ENCODE data around the gene C11orf16.

DNA sequence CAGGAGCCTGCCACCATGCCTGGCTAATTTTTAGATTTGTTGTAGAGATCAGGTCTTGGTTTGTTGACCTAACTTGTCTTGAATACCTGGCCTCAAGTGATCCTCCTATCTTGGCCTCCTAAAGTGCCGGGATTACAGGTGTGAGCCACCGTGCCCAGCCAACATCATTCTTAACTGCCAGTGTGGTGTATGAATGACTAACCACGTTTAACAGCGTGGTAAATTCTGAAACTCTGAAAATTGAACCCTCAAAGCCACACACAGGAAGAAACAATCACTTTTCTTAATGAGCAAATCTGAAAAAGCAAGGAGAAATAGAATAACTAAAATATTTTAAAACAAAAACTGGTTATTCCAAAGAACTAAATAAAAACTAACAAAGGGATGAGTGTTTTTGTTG, 24.1 kb upstream of the C11orf16 start:
- TF ChIP-seq, protein P1, sequence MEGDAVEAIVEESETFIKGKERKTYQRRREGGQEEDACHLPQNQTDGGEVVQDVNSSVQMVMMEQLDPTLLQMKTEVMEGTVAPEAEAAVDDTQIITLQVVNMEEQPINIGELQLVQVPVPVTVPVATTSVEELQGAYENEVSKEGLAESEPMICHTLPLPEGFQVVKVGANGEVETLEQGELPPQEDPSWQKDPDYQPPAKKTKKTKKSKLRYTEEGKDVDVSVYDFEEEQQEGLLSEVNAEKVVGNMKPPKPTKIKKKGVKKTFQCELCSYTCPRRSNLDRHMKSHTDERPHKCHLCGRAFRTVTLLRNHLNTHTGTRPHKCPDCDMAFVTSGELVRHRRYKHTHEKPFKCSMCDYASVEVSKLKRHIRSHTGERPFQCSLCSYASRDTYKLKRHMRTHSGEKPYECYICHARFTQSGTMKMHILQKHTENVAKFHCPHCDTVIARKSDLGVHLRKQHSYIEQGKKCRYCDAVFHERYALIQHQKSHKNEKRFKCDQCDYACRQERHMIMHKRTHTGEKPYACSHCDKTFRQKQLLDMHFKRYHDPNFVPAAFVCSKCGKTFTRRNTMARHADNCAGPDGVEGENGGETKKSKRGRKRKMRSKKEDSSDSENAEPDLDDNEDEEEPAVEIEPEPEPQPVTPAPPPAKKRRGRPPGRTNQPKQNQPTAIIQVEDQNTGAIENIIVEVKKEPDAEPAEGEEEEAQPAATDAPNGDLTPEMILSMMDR (IDR thresholded peaks at IDR 0.05; ENCODE audit: low read length), result no peak
- TF ChIP-seq EZH2 (optimal IDR thresholded peaks at IDR 0.05; ENCODE audit: low read depth, low read length), result no peak
- TF ChIP-seq EZH2phosphoT487 (IDR thresholded peaks at IDR 0.05; ENCODE audit: low read length), result no peak
